AML-193 (cell line): ENCODE results near the gene MAP3K2.

Experiments
- DNase-seq, 2 experiments: peaks; one replicate each; lab custom pipeline; 2025; lab: John Stamatoyannopoulos, UW

MAP3K2 gene

GRCh38 chr2:127387655-127388422 lies at the start of gene MAP3K2:
MAP3K2 (minus strand) TSS chr2:127387975; CDS start chr2:127343129, 44,846 bp downstream.
- DNase-seq = peak; percentile 75 to 80

- DNase-seq = no peak
Observed at GRCh38 chr2:127437056-127437455, 49.3 kb upstream of the MAP3K2 start.

- no peak for DNase-seq
Observed at GRCh38 chr2:127434515-127434914, 46.7 kb upstream of the MAP3K2 start.

GRCh38 chr2:127431408-127432023 lies 43.7 kb upstream of the MAP3K2 start:
- DNase-seq = no peak

- DNase-seq = no peak
Observed at GRCh38 chr2:127429844-127430425, 42.2 kb upstream of the MAP3K2 start.

- DNase-seq = no peak
Observed at GRCh38 chr2:127429291-127429690, 41.5 kb upstream of the MAP3K2 start.

GRCh38 chr2:127428815-127429109 lies 41.0 kb upstream of the MAP3K2 start:
- DNase-seq = no peak

- no peak for DNase-seq
Observed at GRCh38 chr2:127428057-127428814, 40.5 kb upstream of the MAP3K2 start.

- DNase-seq = no peak
Observed at GRCh38 chr2:127427376-127428056, 39.7 kb upstream of the MAP3K2 start.

- DNase-seq = no peak
Observed at GRCh38 chr2:127426501-127427354, 39.0 kb upstream of the MAP3K2 start.

GRCh38 chr2:127425540-127426490 lies 38.0 kb upstream of the MAP3K2 start:
- DNase-seq = no peak

GRCh38 chr2:127424598-127425520 lies 37.1 kb upstream of the MAP3K2 start:
- no peak for DNase-seq

- peak; percentile 32 to 50 for DNase-seq
Observed at GRCh38 chr2:127423880-127424279, 36.1 kb upstream of the MAP3K2 start.

- no peak for DNase-seq
Observed at GRCh38 chr2:127423478-127423843, 35.7 kb upstream of the MAP3K2 start.

- peak in 1 of 2 experiments; percentile 25 for DNase-seq
Observed at GRCh38 chr2:127422559-127423477, 35.0 kb upstream of the MAP3K2 start.

- DNase-seq = no peak
Observed at GRCh38 chr2:127421871-127422558, 34.2 kb upstream of the MAP3K2 start.

GRCh38 chr2:127421116-127421800 lies 33.5 kb upstream of the MAP3K2 start:
- DNase-seq = no peak
